Activated CD4-positive, CD25-positive, alpha-beta regulatory T cell treated with anti-CD3 and anti-CD28 coated beads, Interleukin-2, amount 50 U/mL, for 16 hours (primary cell): ENCODE results near the gene VAMP4.

Experiments used
- DNase-seq: peaks from one replicate; pipeline ENCODE4 v3.0.0-alpha.2; 2020; ENCODE audit warnings: low read depth, low spot score

VAMP4 gene, protein sequence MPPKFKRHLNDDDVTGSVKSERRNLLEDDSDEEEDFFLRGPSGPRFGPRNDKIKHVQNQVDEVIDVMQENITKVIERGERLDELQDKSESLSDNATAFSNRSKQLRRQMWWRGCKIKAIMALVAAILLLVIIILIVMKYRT

DNA sequence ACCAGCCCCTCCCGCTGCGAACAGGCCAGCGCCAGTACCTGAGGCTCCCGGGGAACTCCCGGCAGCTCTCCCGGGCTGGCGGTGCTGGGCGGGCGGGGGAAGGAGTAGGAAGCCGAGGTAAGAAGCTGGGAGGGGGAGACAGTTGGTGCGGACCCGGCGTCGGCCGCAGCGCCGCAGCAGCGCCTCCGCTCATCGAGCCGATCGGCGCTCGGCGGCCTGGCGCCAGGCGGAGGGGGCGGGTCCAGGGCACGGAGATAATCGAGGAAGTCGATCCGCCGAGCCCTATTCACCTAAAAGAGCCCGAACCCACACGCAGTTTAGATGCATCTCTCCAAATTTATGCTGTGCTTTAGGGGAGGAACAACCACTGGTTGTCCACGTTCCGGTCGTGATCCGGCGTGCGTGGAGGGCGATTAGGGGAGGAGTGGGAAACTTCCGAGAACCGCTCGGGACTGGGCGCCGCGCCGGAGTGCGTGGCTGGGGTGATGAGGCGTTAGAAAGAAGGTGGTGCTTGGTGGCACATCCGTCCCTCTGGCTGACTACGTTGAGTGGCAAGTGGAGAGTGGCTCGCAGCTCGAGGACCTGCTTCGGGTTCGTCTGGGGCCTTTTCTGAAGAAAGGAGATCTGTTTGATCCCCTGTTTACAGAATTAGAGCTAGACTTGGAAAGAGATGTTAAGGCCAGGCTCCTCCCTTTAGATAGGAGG is at the start of gene VAMP4:
VAMP4 (minus strand) TSS at position 194 of the 705 bp plus-strand sequence. CDS start 3,651 bp downstream, outside the sequence.
- peak; percentile 69 for DNase-seq

DNA sequence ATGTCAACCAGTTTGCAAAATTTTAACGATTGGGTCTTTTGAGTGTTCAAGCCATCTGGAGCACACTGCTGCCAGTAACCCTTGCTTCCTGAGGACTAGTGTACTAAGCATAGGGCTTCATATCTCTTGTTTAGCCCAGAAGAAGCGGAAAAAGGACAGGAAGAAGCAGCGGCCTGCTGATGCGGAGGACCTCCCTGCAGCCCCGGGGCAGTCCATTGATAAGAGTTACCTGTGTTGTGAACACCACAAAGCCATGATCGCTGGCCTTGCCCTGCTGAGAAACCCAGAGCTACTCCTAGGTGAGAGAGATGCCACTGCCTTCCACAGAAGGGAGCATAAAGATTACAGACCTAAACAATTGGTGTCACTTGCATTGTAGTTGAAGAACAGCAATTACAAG is 48.5 kb upstream of the VAMP4 start:
- DNase-seq = no peak

DNA sequence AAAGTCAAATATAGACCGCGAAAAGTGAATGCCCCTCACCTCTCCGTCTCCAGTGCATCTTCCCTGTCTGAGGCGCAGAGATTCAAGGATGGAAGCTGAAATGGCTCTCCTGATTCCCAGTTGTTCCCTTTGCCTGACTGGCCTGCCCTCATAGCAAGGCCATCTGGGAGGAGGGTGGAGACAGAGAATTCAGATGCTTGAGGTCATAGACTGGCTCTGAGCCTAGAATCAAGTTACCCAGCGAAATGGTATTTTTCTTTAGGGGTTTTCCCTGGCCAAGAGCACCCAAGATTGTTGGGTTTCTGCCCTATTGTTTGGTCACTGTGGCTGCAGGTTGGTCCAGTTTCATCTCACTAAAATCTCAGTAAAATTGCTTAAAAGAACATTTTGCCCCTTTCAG is 46.8 kb upstream of the VAMP4 start:
- DNase-seq = no peak

DNA sequence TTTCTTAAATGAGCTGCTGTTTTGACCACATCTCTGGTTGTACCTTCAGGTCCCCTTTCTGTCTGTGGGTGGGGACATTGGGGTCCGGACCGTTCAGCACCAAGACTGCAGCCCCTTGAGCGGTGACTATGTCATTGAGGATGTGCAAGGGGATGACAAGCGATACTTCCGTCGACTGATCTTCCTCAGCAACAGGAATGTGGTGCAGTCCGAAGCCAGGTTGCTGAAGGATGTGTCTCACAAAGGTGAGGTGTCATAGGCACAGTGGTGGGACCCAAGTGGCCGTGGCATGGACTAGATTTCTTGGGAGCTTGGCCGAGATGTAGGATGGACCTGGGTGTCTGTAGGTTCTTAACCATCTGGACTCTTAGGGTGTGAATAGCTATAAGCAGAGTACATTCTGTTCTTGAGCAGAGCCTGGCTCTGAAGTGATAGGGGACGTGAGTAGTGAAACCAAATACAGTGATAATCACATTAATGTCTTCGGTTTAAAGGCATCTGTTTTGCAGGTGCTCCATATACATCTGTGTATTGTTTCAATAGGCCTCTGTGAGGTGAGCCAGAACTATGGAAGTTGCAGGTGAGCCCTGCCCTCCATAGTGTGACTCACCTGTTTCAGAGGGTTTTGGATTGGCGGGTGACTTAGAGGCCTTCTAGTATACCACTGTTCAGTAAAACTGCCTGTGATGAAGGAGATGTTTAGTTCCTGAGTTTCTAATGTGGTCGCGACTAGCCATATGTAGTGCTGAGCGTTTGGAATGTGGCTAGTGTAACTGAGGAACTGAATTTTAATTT is 46.0 kb upstream of the VAMP4 start:
- DNase-seq = no peak

DNA sequence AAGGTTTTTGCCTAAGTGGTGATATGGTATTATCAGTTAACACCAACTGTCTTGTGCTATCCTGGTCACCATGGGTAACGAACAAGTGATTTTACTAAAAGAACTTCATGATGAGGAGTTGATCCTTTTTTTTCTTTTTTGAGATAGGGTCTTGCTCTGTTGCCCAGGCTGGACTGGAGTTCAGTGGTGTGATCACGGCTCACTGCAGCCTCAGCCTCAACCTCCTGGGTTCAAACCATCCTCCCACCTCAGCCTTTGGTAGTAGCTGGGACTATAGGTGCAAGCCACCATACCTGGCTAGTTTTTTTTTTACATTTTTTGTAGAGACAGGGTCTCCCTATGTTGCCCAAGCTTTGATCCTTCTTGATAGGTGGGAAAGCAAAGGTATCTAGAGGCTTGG is 44.7 kb upstream of the VAMP4 start:
- DNase-seq = no peak

DNA sequence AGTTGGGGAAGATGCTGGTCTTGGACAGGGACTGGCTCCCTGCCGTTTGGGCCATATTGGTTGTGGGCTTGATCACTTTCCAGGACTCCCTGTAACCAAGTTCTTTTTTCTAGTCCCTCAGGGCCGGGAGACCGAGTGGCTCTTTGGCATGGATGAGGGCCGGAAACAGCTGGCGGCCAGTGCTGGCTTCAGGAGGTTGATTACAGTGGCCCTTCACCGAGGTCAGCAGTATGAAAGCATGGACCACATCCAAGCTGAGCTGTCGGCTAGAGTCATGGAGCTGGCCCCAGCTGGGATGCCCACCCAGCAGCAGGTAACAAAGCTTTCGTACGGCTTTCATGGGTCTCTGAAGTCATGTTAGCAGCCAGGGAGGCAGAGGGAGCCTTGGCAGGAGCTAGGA is 43.9 kb upstream of the VAMP4 start:
- DNase-seq = no peak

DNA sequence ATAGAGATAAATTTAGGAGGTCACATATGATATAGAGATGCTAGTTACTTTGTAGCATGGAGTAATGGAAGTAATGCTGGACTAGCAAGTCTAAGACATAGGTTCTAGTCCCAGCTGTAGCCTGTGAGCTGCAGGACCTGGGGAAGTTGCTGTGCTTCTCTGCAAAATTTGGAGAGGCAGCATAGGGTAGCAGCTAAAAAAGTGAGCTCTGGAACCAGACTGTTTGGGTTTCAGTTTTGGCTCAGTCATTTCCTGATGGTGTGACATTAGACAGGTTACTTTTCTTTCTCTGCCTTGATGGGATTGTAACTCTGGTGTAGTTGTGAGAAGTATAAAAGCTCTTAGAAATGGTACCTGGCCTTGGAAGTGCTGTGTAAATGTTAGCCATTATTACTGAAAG is 42.9 kb upstream of the VAMP4 start:
- no peak for DNase-seq

DNA sequence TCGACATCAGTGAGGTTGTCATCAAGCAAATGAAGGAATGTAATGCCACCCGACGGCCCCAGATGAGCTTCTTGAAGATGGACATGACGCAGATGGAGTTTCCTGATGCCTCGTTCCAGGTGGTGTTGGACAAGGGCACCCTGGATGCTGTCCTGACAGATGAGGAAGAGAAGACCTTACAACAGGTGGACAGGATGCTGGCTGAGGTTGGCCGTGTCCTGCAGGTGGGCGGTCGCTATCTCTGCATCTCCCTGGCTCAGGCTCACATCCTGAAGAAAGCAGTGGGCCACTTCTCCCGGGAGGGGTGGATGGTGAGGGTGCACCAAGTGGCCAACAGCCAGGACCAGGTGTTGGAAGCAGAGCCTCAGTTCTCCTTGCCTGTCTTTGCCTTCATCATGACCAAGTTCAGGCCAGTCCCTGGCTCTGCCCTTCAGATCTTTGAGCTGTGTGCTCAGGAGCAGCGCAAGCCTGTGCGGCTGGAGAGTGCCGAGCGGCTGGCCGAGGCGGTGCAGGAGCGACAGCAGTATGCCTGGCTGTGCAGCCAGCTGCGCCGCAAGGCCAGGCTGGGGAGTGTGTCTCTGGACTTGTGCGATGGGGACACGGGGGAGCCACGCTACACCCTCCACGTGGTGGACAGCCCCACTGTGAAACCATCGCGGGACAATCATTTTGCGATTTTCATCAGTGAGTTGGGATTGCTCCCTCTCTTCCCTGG is 42.1 kb upstream of the VAMP4 start:
- DNase-seq = no peak

DNA sequence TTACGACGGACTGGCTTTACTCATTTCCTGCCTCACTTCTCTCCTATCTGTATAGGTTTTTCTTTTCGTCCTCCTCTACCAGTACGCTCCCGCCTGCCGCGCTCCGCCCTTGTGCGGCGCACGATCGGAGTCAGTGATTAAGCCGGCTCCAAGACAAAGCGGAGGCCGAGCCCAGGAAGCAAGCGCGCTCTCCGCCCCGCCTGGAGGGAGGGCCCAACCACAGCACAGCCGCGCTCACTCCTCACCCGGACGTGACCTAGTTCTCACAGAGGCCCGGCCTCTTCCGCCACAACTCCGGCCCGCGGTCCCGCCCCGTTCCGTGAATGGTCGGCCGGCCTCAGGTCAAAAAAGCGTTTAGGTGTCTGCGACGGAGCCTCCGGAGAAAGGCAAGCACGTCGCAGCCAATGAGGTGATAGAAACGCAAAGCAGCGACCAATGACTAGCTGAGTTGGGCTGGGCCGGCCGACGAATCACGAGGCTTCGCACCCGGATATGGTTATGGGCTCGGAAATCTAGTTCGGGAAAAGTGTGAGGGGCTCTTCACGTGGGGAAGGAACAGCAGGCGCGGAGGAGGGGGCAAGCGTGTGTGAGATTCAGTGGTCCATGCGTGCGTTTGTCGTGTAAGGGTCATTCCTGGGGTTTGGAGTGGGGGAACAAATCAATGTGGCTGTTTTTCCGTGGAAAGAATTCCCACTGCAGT is 39.5 kb upstream of the VAMP4 start, which contains the start of gene METTL13:
METTL13 (plus strand) TSS at position 485 of the 700 bp plus-strand sequence. CDS start 308 bp downstream, outside the sequence.
- DNase-seq = peak; percentile 96

DNA sequence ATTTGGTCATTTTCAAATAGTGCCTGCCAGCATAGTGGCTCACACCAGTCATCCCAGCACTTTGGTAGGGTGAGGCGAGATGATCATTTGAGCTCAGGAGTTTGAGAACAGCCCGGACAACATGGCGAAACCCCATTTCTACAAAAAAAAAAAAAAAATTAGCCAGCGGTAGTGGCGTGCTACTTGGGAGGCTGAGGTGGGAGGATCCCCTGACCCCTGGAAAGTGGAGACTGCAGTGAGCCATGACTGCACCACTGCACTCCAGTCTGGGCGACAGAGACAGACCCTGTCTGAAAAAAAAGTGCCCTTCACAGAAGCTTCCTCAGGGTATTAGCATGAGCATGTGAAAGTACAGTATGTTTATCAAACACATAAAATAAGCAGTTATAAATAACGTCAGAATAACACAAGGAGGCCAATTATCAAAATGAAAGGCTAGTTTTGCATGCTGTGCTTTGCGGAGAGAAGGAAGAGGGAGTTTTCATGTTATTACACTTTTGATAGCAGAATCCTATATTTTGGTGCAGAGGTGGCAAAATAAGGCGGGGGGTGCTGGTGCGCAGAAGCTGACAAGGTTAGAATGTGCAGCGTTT is 38.8 kb upstream of the VAMP4 start:
- no peak for DNase-seq

DNA sequence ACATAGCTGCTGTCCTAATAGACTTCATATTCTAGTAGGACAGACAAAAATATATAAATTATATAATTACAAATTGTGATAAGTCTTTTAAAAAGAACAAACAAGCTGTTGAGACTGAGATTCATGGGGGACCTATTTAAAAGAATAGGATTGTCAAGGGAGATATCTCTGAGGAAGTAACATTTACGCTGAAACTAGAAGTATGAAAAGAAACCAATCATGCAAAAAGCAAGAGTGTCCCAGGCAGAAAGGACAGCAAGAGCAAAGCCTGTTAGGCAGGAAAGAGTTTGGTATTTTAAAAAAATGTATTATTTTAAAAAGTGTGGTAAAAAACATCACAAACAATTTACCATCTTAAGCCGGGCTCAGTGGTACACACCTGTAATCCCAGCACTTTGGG is 30.4 kb upstream of the VAMP4 start:
- no peak for DNase-seq

DNA sequence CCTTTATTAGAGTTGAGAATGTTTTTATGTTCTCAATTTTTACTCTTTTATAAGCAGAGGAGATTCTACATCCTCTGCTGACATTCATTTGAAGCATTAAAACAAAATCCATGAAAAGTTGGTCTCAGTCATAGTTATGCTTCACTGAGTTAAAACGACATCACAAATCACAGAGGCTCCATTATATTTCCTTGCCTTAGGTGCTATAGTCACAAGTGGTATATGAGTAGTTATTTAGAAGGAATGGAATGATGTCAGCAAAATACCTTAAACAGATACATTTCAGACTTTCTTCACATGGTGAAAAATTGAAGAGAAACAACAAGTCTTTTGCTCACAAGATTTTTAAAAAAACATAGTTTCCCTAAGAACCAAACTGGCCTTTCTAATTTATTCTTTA is 27.9 kb upstream of the VAMP4 start:
- DNase-seq = no peak

DNA sequence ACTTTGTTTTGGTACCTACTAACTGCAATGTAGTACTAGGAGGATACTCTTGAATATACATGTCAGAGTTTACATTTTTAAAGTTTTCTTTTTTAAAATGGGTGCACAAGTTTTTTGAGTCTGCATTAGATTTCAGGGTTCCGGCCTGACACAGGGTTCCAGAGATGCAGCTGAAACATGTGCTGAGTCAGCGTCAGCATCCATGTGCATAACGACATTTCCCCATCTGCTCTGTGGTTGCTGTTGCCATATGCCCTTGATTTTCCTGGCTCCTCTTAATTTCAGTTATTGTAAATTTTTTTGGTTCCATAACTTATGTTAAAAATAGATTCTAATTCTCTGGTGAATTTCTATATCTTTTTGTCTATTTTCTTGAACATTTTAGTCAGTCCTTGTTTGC is 27.3 kb upstream of the VAMP4 start:
- DNase-seq = no peak

DNA sequence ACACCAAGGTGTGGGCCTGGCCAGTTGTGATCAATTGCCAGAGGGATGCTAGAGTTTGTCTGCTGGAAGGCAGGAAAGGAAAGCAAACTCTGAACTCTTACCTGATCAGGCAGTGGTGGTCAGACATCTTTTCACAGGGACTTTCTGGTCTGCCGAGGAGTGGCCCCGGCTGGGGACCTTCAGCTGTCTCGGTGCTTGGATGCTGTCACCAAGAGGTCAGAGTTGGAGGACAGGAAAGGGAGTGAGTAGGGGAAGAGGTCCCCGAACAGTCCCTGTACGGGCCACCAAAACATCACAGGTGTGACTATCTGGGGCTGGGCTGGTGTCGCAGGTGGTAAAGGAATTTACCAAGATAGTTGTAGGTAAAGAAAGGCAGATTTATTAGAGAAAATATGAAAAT is 21.9 kb upstream of the VAMP4 start:
- DNase-seq = no peak

DNA sequence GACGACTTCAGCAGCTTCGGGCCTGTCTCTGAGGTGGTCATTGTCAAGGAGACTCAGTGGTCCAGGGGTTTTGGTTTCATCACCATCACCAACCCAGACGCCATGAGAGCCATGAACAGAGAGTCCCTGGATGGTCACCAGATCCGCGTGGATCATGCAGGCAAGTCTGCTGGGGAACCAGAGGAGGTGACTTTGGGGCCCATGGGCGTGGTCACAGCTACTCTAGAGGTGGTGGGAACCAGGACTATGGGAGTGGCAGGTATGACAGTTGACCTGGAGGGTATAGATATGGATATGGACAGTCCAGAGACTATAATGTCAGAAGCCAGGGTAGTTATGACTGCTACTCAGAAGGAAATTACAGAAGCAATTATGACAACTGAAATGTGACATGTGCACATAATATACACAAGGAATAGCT is 20.3 kb upstream of the VAMP4 start:
- no peak for DNase-seq

DNA sequence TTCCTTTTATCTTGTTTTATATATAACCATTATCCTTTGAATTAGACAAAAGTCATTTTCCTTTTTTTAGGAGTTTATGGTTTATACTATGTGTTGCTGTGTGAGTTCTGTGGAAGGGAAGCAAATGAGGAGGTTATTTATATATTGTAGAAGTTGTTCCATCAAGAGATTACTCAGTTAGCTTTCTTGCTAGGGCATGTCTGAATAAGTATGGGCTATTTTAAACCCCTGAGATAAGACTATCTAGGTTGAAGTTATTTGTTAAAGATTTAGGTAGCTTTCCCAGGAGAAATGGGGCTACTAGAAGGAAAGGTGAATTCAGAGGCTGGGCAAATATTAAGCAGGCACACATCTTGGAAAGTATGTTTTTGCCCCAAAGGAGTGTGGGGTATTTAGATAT is 16.1 kb upstream of the VAMP4 start:
- DNase-seq = no peak

DNA sequence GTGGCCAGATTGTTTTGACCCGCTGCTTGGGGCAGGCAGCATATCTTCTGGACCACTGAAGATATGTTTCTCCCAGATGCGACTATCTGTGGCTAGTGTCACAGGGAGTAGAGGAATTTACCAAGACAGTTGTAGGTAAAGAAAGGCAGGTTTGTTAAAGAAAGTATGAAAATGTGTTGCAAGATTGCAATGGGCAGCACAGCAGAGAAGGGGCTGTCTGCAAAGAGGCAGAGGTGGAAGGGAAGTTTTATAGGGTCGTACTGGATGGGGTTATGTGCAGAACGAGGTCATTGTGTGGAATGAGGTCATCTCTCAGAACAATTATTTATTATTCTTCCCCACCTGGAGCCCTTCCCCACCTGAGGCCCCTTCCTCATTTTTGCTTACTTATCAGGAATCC is 15.0 kb upstream of the VAMP4 start:
- no peak for DNase-seq

DNA sequence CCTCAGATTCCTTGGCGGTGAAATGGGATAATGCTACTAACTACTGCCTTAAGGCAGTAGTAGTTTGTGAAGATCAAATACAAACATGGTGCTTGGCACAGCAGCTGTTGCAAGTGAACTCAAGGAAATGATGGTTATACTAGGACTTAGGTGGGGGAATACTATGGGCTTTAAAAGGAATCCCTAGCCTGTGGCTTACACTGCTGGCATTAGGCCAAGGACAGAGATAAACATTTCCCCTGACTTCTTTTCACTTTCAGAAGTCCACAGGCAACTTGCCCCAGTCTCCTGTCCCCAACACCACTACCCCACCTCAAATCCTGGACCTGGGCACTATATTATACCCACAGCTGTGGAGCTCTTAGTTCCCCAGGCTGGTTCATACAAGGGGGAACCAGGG is 13.1 kb upstream of the VAMP4 start:
- DNase-seq = no peak

DNA sequence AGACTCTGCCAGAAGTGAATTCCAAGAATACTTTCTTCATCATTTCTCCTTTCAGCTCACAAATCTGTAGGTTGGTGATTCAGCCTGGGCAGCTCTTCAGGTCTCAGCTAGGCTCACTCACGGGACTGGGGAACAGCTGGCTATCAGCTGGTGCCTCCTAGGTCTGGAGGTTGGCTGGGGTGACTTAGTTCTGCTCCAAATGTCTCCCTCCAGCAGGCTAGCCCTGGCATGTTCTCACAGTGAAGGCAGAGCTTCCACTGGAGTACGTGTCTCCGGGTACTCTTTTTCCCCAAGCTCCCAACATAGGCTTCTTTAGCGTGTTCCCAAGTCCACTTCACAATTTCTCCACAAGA is 12.5 kb upstream of the VAMP4 start:
- DNase-seq = no peak

DNA sequence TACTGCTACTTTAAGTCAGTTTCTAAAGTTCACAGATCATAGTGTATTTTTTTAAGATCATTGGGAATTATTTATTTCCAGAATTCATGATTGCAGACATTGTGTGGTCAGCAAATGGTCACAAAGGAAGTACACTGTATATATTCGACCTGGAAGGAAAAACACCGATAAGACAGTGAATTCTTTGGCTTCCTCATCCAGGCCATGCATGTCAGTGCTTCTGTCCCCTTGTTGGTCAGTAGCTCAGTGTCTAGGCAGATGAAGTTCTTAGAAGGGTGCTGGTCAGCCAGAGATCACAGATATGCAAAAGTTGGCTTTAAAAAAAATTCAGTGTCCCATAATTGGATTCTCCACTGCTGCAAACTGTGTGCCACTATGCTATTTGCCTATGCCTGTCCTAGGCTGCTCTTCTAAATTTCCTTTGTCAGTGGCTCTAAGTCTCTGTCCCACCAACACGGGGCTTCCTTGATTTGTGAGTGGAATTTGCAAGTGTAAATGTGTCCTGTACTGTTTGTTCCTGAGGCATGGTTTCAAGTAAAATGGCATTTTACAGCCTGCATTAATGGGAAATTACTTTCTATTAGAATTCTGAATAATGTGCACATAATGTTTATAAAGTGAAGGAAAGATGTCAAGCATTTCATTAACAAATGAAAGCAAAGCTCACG is 12.0 kb upstream of the VAMP4 start:
- no peak for DNase-seq

DNA sequence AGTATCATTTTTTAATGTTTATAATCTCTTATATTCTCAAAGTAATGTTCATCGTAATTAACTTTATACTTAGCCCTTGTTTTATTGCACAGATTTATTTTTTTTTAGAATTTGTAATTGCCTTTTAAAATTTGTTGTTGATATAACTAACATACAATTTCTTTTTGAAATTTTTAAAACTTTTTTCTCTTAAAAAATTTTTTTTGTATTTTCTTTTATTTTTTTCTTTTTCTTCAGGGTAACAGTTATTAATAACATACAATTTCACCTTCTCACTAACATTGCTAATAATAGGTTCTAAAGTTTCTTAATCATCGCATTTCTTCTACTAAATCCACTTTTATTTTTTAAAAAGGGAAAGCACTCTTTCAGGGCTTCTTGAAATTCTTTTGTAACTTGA is 11.3 kb upstream of the VAMP4 start:
- no peak for DNase-seq
